KMS-11 (cell line): ENCODE measurements around the gene FBXL17.

Source experiments
- H2AFZ ChIP-seq: fragments of 200-600 bp; sonication (generic); 2 replicates; pipeline ENCODE4 v1.6.1; 2016; ENCODE audit warnings: antibody characterized with exemption, mixed run types, low read depth
- H3K27ac ChIP-seq: fragments of 200-600 bp; sonication (generic); 2 replicates; pipeline ENCODE4 v1.6.1; 2016; ENCODE audit warnings: mild to moderate bottlenecking, mixed run types
- H3K27me3 ChIP-seq: fragments of 200-600 bp; sonication (generic); 2 replicates; pipeline ENCODE4 v1.6.1; 2017; ENCODE audit warnings: mild to moderate bottlenecking, low read depth, mixed run types, moderate library complexity; ENCODE audit not compliant: insufficient read depth
- H3K36me3 ChIP-seq: fragments of 200-600 bp; sonication (generic); 2 replicates; pipeline ENCODE4 v1.6.1; 2017; ENCODE audit warnings: mild to moderate bottlenecking, mixed run types; ENCODE audit not compliant: insufficient read depth
- H3K4me1 ChIP-seq: fragments of 200-600 bp; sonication (generic); 2 replicates; pipeline ENCODE4 v1.6.1; 2016; ENCODE audit warnings: mild to moderate bottlenecking, low read depth, mixed run types; ENCODE audit not compliant: poor library complexity, severe bottlenecking
- H3K4me2 ChIP-seq: fragments of 200-600 bp; sonication (generic); 2 replicates; pipeline ENCODE4 v1.7.0; 2016; ENCODE audit warnings: mild to moderate bottlenecking, mixed run types
- H3K4me3 ChIP-seq: fragments of 200-600 bp; sonication (generic); IDR thresholded peaks from 2 replicates; pipeline ENCODE4 v1.6.1; 2017; ENCODE audit warnings: low read depth, low read length, mixed read lengths; ENCODE audit not compliant: insufficient read depth
- H3K79me2 ChIP-seq: fragments of 200-600 bp; sonication (generic); 2 replicates; pipeline ENCODE4 v1.6.1; 2016; ENCODE audit warnings: low read depth, mixed run types; ENCODE audit not compliant: insufficient read depth
- H3K9ac ChIP-seq: fragments of 200-600 bp; sonication (generic); 2 replicates; pipeline ENCODE4 v1.6.1; 2016; ENCODE audit warnings: mild to moderate bottlenecking, mixed run types
- H4K20me1 ChIP-seq: fragments of 200-600 bp; sonication (generic); 2 replicates; pipeline ENCODE4 v1.6.1; 2016; ENCODE audit warnings: mild to moderate bottlenecking, mixed run types; ENCODE audit not compliant: insufficient read depth
- CTCF ChIP-seq: fragments of 200-600 bp; sonication (generic); conservative IDR thresholded peaks from 2 replicates; pipeline ENCODE4 v1.6.1; 2017; ENCODE audit warnings: low read depth, mild to moderate bottlenecking, antibody characterized with exemption, low read length, moderate library complexity, mixed read lengths

The FBXL17 gene

GRCh38 chr5:108101821-108102220 is 280.1 kb downstream of the FBXL17 start:
- Histone ChIP-seq H3K36me3 (no peaks in the 10 kb centered on the region), H2AFZ (no peak overlapping the region), H4K20me1 (no peaks in the 10 kb centered on the region), H3K4me1 (no peaks in the 10 kb centered on the region), H3K4me3 (no peak overlapping the region), H3K79me2 (no peaks in the 10 kb centered on the region), H3K9ac (no peak overlapping the region), H3K27me3 (no peaks in the 10 kb centered on the region), H3K4me2 (no peak overlapping the region), H3K27ac (no peak overlapping the region)
- TF ChIP-seq CTCF, result no peak

GRCh38 chr5:108101130-108101529 is 280.8 kb downstream of the FBXL17 start:
- H3K27ac ChIP-seq, result no peak overlapping the region
- no peak overlapping the region for H3K4me2 ChIP-seq
- H3K4me1 ChIP-seq, result no peaks in the 10 kb centered on the region
- no peak overlapping the region for H3K9ac ChIP-seq
- no peak overlapping the region for H2AFZ ChIP-seq
- no peak for TF ChIP-seq CTCF
- no peaks in the 10 kb centered on the region for H4K20me1 ChIP-seq
- no peaks in the 10 kb centered on the region for H3K27me3 ChIP-seq
- H3K4me3 ChIP-seq, result no peak overlapping the region
- H3K36me3 ChIP-seq, result no peaks in the 10 kb centered on the region
- no peaks in the 10 kb centered on the region for H3K79me2 ChIP-seq

GRCh38 chr5:108094800-108095199 is 287.1 kb downstream of the FBXL17 start:
- no peaks in the 10 kb centered on the region for H4K20me1 ChIP-seq
- no peak overlapping the region for H3K27ac ChIP-seq
- no peaks in the 10 kb centered on the region for H3K27me3 ChIP-seq
- no peaks in the 10 kb centered on the region for H3K79me2 ChIP-seq
- TF ChIP-seq CTCF, result no peak
- no peak overlapping the region for H3K4me2 ChIP-seq
- no peak overlapping the region for H2AFZ ChIP-seq
- H3K4me3 ChIP-seq, result no peak overlapping the region
- H3K9ac ChIP-seq, result no peak overlapping the region
- H3K4me1 ChIP-seq, result no peaks in the 10 kb centered on the region
- H3K36me3 ChIP-seq, result no peaks in the 10 kb centered on the region

- H3K9ac ChIP-seq, result no peak overlapping the region
- H3K4me3 ChIP-seq, result no peak overlapping the region
- H3K4me1 ChIP-seq, result no peaks in the 10 kb centered on the region
- no peaks in the 10 kb centered on the region for H3K79me2 ChIP-seq
- H2AFZ ChIP-seq, result no peak overlapping the region
- no peaks in the 10 kb centered on the region for H3K27me3 ChIP-seq
- no peaks in the 10 kb centered on the region for H3K36me3 ChIP-seq
- H4K20me1 ChIP-seq, result no peaks in the 10 kb centered on the region
- H3K4me2 ChIP-seq, result no peak overlapping the region
- no peak overlapping the region for H3K27ac ChIP-seq
- TF ChIP-seq CTCF, result no peak
Measured at GRCh38 chr5:108093186-108093585, 288.7 kb downstream of the FBXL17 start.
